Tibial artery (tissue), 4 donors: Measurements from ENCODE around the gene LRP6.

ENCODE experiments used
- DNase-seq, 2 donors: peaks; one replicate each; pipeline ENCODE4 v3.0.0-alpha.2; 2019
- H3K27ac ChIP-seq, 2 donors: fragments of 200-600 bp; sonication (generic) in 1 of 2; 1 replicate in 1 of 2; 2 replicates in 1 of 2; pipeline ENCODE4 v1.5.1; 2018 to 2019; ENCODE audit warnings: mild to moderate bottlenecking in 1 of 2
- H3K27me3 ChIP-seq, 2 donors: fragments of 200-600 bp; sonication (generic) in 1 of 2; one replicate each; pipeline versions ENCODE4 v1.5.1 to v1.6.0; 2016 to 2019
- H3K36me3 ChIP-seq, 3 donors: fragments of 200-600 bp; sonication (generic) in 2 of 3; one replicate each; pipeline ENCODE4 v1.5.1; 2016 to 2019; ENCODE audit warnings: mild to moderate bottlenecking in 2 of 3
- H3K4me1 ChIP-seq, 4 donors: fragments of 200-600 bp; sonication (generic) in 2 of 4; 1 replicate in 3 of 4; 2 replicates in 1 of 4; pipeline ENCODE4 v1.5.1; 2016 to 2019
- H3K4me3 ChIP-seq, 2 donors: fragments of 200-600 bp; sonication (generic) in 1 of 2; 1 replicate in 1 of 2; 2 replicates in 1 of 2; pipeline ENCODE4 v1.5.1; 2018 to 2019; ENCODE audit warnings: mild to moderate bottlenecking in 2 of 2
- H3K9me3 ChIP-seq, 3 donors: fragments of 200-600 bp; sonication (generic) in 1 of 3; one replicate each; pipeline ENCODE4 v1.5.1; 2016 to 2019
- intact Hi-C: fragments of 100-400 bp; cut with DNase I; formaldehyde crosslinking; loops from one replicate; pipeline ENCODE4 v1.15.0; 2023; ENCODE audit warnings: low total_unique reads
- TF ChIP-seq, protein P1 (sequence below), 2 experiments: fragments of 200-600 bp in 1 of 2; fragments of 450-650 bp in 1 of 2; IDR thresholded peaks; one replicate each; pipeline ENCODE4 v1.5.1; 2017 to 2019; ENCODE audit warnings: antibody characterized with exemption in 2 of 2, mild to moderate bottlenecking in 1 of 2, moderate library complexity in 1 of 2

The LRP6 gene

DNA sequence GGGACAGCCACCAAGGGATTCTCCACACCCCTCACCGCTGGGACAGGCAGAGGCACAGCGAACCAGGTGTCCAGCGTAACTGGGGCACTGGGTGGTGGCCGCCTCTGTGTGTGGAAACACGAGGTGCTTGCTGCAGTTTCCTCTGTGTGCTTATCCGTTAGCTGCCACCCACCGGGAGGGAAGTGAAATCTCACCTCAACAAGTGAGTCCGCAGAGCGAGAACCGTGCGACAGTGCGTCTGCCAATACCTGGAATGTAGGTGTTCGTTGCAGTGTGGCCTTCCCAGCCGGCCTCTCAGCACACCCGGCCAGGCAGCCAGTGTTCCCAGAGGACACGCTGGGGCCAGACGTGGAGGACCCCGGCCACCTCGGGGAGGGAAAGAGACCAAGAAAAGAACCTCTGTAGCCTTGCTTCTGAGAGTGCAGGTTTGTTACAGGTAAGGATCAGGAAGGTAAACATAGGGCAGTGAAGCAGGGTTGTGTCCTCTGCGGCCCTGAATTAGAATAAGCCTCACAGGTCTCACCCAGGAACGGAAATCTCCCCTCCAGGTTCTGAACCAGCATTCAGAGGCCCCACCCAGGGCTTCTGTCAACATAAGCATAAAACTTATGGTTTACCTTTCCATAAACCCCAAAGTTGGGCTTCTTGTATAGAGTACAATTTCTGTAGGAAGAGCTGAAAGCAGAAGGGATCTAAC is 194.6 kb downstream of the LRP6 start:
- intact Hi-C loops, result no loop called here
- no peak for DNase-seq

DNA sequence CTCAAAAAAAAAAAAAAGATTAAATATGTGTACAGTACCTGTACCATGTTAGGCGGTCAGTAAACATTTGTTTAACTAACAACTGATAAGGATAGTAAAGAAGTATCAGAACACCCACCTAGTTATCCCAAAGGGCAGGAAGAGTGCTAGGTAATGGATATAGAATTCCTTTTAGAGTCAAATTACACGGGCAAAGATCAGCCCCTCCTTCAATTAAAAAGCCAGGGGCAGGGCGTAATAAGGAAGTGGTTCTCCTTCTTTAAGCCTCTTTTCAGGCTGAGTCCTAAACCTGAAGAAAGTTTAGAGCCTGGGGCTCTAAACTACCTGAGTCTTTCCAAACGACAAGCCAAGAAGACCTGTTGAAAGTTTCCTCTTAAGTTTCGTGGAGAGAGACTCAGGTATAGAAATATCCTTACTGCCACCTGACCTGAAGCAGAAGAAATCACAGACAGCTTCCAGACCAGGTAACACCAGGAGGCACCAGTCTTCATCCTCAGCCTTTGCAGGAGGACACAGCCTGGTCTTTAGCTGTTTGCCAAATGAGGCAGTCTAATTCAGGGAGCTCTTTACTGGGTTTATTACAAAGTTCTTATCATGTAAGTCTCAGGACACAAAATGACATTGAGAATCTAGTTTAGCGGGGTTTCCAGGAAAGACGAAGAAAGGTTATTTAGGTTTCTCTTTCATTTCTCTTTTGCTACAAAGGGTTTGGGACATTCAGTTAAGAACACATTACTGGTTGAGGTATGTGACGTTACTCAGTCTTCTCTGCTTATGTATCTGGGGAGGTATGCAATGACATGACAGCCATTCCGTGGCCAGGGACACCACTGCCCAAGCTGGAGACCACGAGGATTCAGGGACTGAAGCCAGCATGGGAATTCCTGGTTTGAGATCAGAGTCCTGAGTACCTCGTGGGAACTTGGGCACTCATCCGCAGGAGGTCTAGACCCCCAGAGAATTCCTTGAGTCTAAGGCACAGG is 195.9 kb downstream of the LRP6 start, which contains the start of gene BCL2L14:
BCL2L14 (plus strand) TSS at position 266 of the 983 bp plus-strand sequence. CDS start 8,367 bp downstream, outside the sequence.
- H3K36me3 ChIP-seq, result no peaks in the 10 kb centered on the region
- DNase-seq, result no peak
- TF ChIP-seq, protein P1, sequence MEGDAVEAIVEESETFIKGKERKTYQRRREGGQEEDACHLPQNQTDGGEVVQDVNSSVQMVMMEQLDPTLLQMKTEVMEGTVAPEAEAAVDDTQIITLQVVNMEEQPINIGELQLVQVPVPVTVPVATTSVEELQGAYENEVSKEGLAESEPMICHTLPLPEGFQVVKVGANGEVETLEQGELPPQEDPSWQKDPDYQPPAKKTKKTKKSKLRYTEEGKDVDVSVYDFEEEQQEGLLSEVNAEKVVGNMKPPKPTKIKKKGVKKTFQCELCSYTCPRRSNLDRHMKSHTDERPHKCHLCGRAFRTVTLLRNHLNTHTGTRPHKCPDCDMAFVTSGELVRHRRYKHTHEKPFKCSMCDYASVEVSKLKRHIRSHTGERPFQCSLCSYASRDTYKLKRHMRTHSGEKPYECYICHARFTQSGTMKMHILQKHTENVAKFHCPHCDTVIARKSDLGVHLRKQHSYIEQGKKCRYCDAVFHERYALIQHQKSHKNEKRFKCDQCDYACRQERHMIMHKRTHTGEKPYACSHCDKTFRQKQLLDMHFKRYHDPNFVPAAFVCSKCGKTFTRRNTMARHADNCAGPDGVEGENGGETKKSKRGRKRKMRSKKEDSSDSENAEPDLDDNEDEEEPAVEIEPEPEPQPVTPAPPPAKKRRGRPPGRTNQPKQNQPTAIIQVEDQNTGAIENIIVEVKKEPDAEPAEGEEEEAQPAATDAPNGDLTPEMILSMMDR (IDR thresholded peaks at IDR 0.05), result no peak
- no peaks in the 10 kb centered on the region for H3K9me3 ChIP-seq
- intact Hi-C loops, result no loop called here
- no peak within 1 kb of the TSS for H3K4me3 ChIP-seq
- peaks cover 0 to 3% of the 10 kb centered on the region in 2 donors for H3K27me3 ChIP-seq
- H3K4me1 ChIP-seq, result peaks cover 0 to 6% (median 0%) of the 10 kb centered on the region in 4 donors
- no peak within 1 kb of the TSS for H3K27ac ChIP-seq

More for the DNA sequence above, 194.6 kb downstream of the LRP6 start:
- no peak overlapping the region for H3K4me3 ChIP-seq
- H3K9me3 ChIP-seq, result no peaks in the 10 kb centered on the region
- peaks cover 0 to 6% (median 0%) of the 10 kb centered on the region in 4 donors for H3K4me1 ChIP-seq
- H3K27ac ChIP-seq, result no peak overlapping the region
- peaks cover 0 to 3% of the 10 kb centered on the region in 2 donors for H3K27me3 ChIP-seq
- TF ChIP-seq, protein P1 (IDR thresholded peaks at IDR 0.05), result no peak
- H3K36me3 ChIP-seq, result no peaks in the 10 kb centered on the region

GRCh38 chr12:12069821-12070548 is 196.9 kb downstream of the LRP6 start:
- Histone ChIP-seq H3K4me3 (no peak overlapping the region), H3K27ac (no peak overlapping the region), H3K4me1 (peaks cover 0 to 6% (median 0%) of the 10 kb centered on the region in 4 donors), H3K36me3 (no peaks in the 10 kb centered on the region), H3K9me3 (no peaks in the 10 kb centered on the region), H3K27me3 (peaks cover 0 to 3% of the 10 kb centered on the region in 2 donors)
- no peak for DNase-seq
- TF ChIP-seq, protein P1 (IDR thresholded peaks at IDR 0.05), result no peak
- intact Hi-C loops, result no loop called here

- Histone ChIP-seq H3K27ac (no peak overlapping the region), H3K9me3 (no peaks in the 10 kb centered on the region), H3K27me3 (peaks cover 0 to 3% of the 10 kb centered on the region in 2 donors), H3K36me3 (no peaks in the 10 kb centered on the region), H3K4me1 (peaks cover 0 to 6% (median 0%) of the 10 kb centered on the region in 4 donors), H3K4me3 (no peak overlapping the region)
- no peak for DNase-seq
- intact Hi-C loops, result no loop called here
- TF ChIP-seq, protein P1 (IDR thresholded peaks at IDR 0.05), result no peak
Observed at GRCh38 chr12:12068751-12069150, 198.1 kb downstream of the LRP6 start.
